Common myeloid progenitor, CD34-positive (primary cell): ENCODE data around the gene KCNIP1.

Source experiments
- CTCF ChIA-PET: fragments of 350-600 bp; sonication (Branson Sonifier 250); formaldehyde crosslinking; loops from one replicate; lab custom pipeline; 2021; ENCODE audit warnings: antibody characterized with exemption; lab: Charles Lee
- POLR2A ChIA-PET: fragments of 350-600 bp; sonication (Branson Sonifier 250); formaldehyde crosslinking; loops from one replicate; lab custom pipeline; 2021; ENCODE audit warnings: antibody characterized with exemption; lab: Charles Lee
- DNase-seq, 3 donors: peaks; one replicate each; pipeline versions ENCODE4 v3.0.0 to v3.0.0-alpha.2; 2013
- H3K27ac ChIP-seq, 2 experiments: 1 replicate in 1 of 2; 2 replicates in 1 of 2; pipeline ENCODE4 v1.7.0; 2013; ENCODE audit warnings: inconsistent platforms in 2 of 2, low read length in 2 of 2, mild to moderate bottlenecking in 2 of 2, low read depth in 1 of 2, moderate library complexity in 1 of 2; ENCODE audit not compliant: severe bottlenecking in 2 of 2, insufficient read depth in 1 of 2, poor library complexity in 1 of 2
- H3K27me3 ChIP-seq, 5 experiments: replicated peaks in 2 of 5; 1 replicate in 3 of 5; 2 replicates in 2 of 5; pipeline versions ENCODE4 v1.6.1 to v1.7.0; 2013; ENCODE audit warnings: low read length in 4 of 5, mild to moderate bottlenecking in 2 of 5, moderate library complexity in 2 of 5, inconsistent platforms in 1 of 5; ENCODE audit not compliant: insufficient read depth in 5 of 5, control insufficient read depth in 4 of 5
- H3K36me3 ChIP-seq, 4 experiments: 1 replicate in 2 of 4; 2 replicates in 2 of 4; pipeline versions ENCODE4 v1.6.1 to v1.7.0; 2013; ENCODE audit warnings: low read length in 3 of 4, control low read depth in 1 of 4, mild to moderate bottlenecking in 1 of 4; ENCODE audit not compliant: control insufficient read depth in 4 of 4, insufficient read depth in 4 of 4
- H3K4me1 ChIP-seq, 4 experiments: 1 replicate in 3 of 4; 2 replicates in 1 of 4; pipeline versions ENCODE4 v1.6.1 to v1.7.1; 2013; ENCODE audit warnings: low read length in 3 of 4, mild to moderate bottlenecking in 3 of 4, control low read depth in 1 of 4, inconsistent platforms in 1 of 4, moderate library complexity in 1 of 4; ENCODE audit not compliant: control insufficient read depth in 4 of 4, insufficient read depth in 4 of 4; ENCODE audit errors: control extremely low read depth in 1 of 4
- H3K4me3 ChIP-seq, 7 experiments: 1 replicate in 4 of 7; 2 replicates in 3 of 7; pipeline versions ENCODE4 v1.5.1 to v1.7.0; 2013; ENCODE audit warnings: mild to moderate bottlenecking in 7 of 7, low read length in 6 of 7, moderate library complexity in 6 of 7, inconsistent platforms in 2 of 7, low read depth in 2 of 7, control low read depth in 1 of 7; ENCODE audit not compliant: insufficient read depth in 4 of 7, control insufficient read depth in 1 of 7; ENCODE audit errors: extremely low read depth in 1 of 7
- H3K9me3 ChIP-seq, 5 experiments: 1 replicate in 4 of 5; 2 replicates in 1 of 5; pipeline versions ENCODE4 v1.6.1 to v1.7.1; 2013; ENCODE audit warnings: low read length in 4 of 5, mild to moderate bottlenecking in 2 of 5, inconsistent platforms in 1 of 5, low read depth in 1 of 5, moderate library complexity in 1 of 5; ENCODE audit not compliant: control insufficient read depth in 4 of 5, insufficient read depth in 2 of 5; ENCODE audit errors: control extremely low read depth in 1 of 5
- WGBS: methylation state at CpG from one replicate; pipeline ENCODE4 v1.1.5; 2013; ENCODE audit not compliant: insufficient coverage; 5-methylcytosine and 5-hydroxymethylcytosine counted together

KCNIP1 gene

GRCh38 chr5:170697031-170697430 lies 193.2 kb downstream of the KCNIP1 start:
- WGBS = no CpG with 5 or more reads among the region's 2 CpGs
- peaks cover 4 to 59% (median 26%) of the 10 kb centered on the region in 5 experiments for H3K27me3 ChIP-seq
- no peaks in the 10 kb centered on the region for H3K4me1 ChIP-seq
- ChIA-PET CTCF (no interaction called here), POLR2A (no interaction called here)
- no peak for DNase-seq
- H3K36me3 ChIP-seq = no peaks in the 10 kb centered on the region
- H3K9me3 ChIP-seq = no peaks in the 10 kb centered on the region
- no peak overlapping the region for H3K4me3 ChIP-seq
- no peak overlapping the region for H3K27ac ChIP-seq

GRCh38 chr5:170700503-170700902 lies 196.7 kb downstream of the KCNIP1 start:
- peaks cover 0 to 36% (median 10%) of the 10 kb centered on the region in 5 experiments for H3K27me3 ChIP-seq
- ChIA-PET POLR2A (no interaction called here), CTCF (no interaction called here)
- no peaks in the 10 kb centered on the region for H3K9me3 ChIP-seq
- H3K4me3 ChIP-seq = no peak overlapping the region
- no peak overlapping the region for H3K27ac ChIP-seq
- 100% methylated on average over 3 of the region's 5 CpGs for WGBS
- no peaks in the 10 kb centered on the region for H3K4me1 ChIP-seq
- DNase-seq = no peak
- no peaks in the 10 kb centered on the region for H3K36me3 ChIP-seq

- Histone ChIP-seq H3K27ac (no peak overlapping the region), H3K36me3 (no peaks in the 10 kb centered on the region), H3K4me1 (no peaks in the 10 kb centered on the region), H3K9me3 (no peaks in the 10 kb centered on the region), H3K4me3 (no peak overlapping the region), H3K27me3 (peaks cover 0 to 36% (median 6%) of the 10 kb centered on the region in 5 experiments)
- 82% methylated on average over 6 of the region's 6 CpGs for WGBS
- DNase-seq = no peak
- ChIA-PET CTCF (interaction anchor here (1.5 kb wide), 1 partner anchor 10 kb away, joined by 4 read pairs; no protein-coding TSS in a partner anchor), POLR2A (no interaction called here)
These were observed 197.5 kb downstream of the KCNIP1 start for GRCh38 chr5:170701334-170701733.

- Histone ChIP-seq H3K4me3 (no peak overlapping the region), H3K36me3 (no peaks in the 10 kb centered on the region), H3K9me3 (peaks cover 0 to 2% (median 0%) of the 10 kb centered on the region in 5 experiments), H3K27me3 (peaks cover 0 to 21% (median 5%) of the 10 kb centered on the region in 5 experiments), H3K4me1 (no peaks in the 10 kb centered on the region), H3K27ac (no peak overlapping the region)
- ChIA-PET CTCF (no interaction called here), POLR2A (no interaction called here)
- no peak for DNase-seq
- 63% methylated on average over 4 of the region's 8 CpGs for WGBS
These were observed 200.8 kb downstream of the KCNIP1 start for GRCh38 chr5:170704417-170705192.

- no peak overlapping the region for H3K27ac ChIP-seq
- CTCF ChIA-PET = no interaction called here
- H3K9me3 ChIP-seq = peaks cover 0 to 5% (median 0%) of the 10 kb centered on the region in 5 experiments
- H3K36me3 ChIP-seq = no peaks in the 10 kb centered on the region
- POLR2A ChIA-PET = no interaction called here
- H3K4me3 ChIP-seq = no peak overlapping the region
- no peaks in the 10 kb centered on the region for H3K4me1 ChIP-seq
- 77% methylated on average over 6 of the region's 6 CpGs for WGBS
- H3K27me3 ChIP-seq = peaks cover 0 to 28% (median 7%) of the 10 kb centered on the region in 5 experiments
- no peak for DNase-seq
These were observed 205.8 kb downstream of the KCNIP1 start for GRCh38 chr5:170709640-170710039.

- CTCF ChIA-PET = no interaction called here
- Histone ChIP-seq H3K9me3 (peaks cover 0 to 5% (median 0%) of the 10 kb centered on the region in 5 experiments), H3K4me3 (no peak overlapping the region), H3K27me3 (peaks cover 2 to 38% (median 7%) of the 10 kb centered on the region in 5 experiments), H3K27ac (no peak overlapping the region), H3K36me3 (no peaks in the 10 kb centered on the region), H3K4me1 (no peaks in the 10 kb centered on the region)
- no CpG with 5 or more reads among the region's 4 CpGs for WGBS
- POLR2A ChIA-PET = no interaction called here
- no peak for DNase-seq
These were observed 207.5 kb downstream of the KCNIP1 start for GRCh38 chr5:170711300-170711699.

- POLR2A ChIA-PET = no interaction called here
- peaks cover 2 to 47% (median 13%) of the 10 kb centered on the region in 5 experiments for H3K27me3 ChIP-seq
- DNase-seq = no peak
- CTCF ChIA-PET = no interaction called here
- peaks cover 0 to 2% (median 0%) of the 10 kb centered on the region in 5 experiments for H3K9me3 ChIP-seq
- H3K27ac ChIP-seq = no peak overlapping the region
- H3K4me3 ChIP-seq = no peak overlapping the region
- H3K4me1 ChIP-seq = no peaks in the 10 kb centered on the region
- 100% methylated on average over 5 of the region's 5 CpGs for WGBS
- no peaks in the 10 kb centered on the region for H3K36me3 ChIP-seq
These were observed 211.3 kb downstream of the KCNIP1 start for GRCh38 chr5:170715141-170715540.
